Suprapubic skin (tissue), 4 donors: Measurements from ENCODE around the gene RNF222. TPM values are rescaled to one million over a fixed set of nuclear protein-coding genes. Genes with fewer than 3 reads are reported as not detected.
A peak's percentile ranks its signal among the peaks of the same experiment; 100 is the strongest.

Experiments used
- DNase-seq, 2 donors: peaks; one replicate each; pipeline ENCODE4 v3.0.0-alpha.2; 2019; ENCODE audit warnings: low spot score in 2 of 2
- H3K27ac ChIP-seq: fragments of 200-600 bp; sonication (generic); one replicate; pipeline ENCODE4 v1.5.1; 2019
- H3K27me3 ChIP-seq: fragments of 200-600 bp; sonication (generic); one replicate; pipeline ENCODE4 v1.5.1; 2019
- H3K36me3 ChIP-seq: fragments of 200-600 bp; sonication (generic); one replicate; pipeline ENCODE4 v1.5.1; 2019
- H3K4me1 ChIP-seq: fragments of 200-600 bp; sonication (generic); one replicate; pipeline ENCODE4 v1.5.1; 2019
- H3K4me3 ChIP-seq: fragments of 200-600 bp; sonication (generic); one replicate; pipeline ENCODE4 v1.5.1; 2019; ENCODE audit warnings: mild to moderate bottlenecking
- H3K9me3 ChIP-seq: fragments of 200-600 bp; sonication (generic); one replicate; pipeline ENCODE4 v1.5.1; 2019
- CTCF ChIP-seq, 2 donors: fragments of 200-600 bp in 1 of 2; fragments of 450-650 bp in 1 of 2; sonication (generic) in 1 of 2; IDR thresholded peaks; one replicate each; pipeline ENCODE4 v1.5.1; 2016 to 2019; ENCODE audit warnings: antibody characterized with exemption in 2 of 2, mild to moderate bottlenecking in 1 of 2, moderate library complexity in 1 of 2
- EP300 ChIP-seq: sonication (generic); formaldehyde crosslinking; IDR thresholded peaks from one replicate; pipeline ENCODE4 v1.6.1; 2017; ENCODE audit warnings: antibody characterized with exemption
- POLR2A ChIP-seq, 2 donors: fragments of 450-650 bp; IDR thresholded peaks; one replicate each; pipeline ENCODE4 v1.6.1; 2017; ENCODE audit warnings: antibody characterized with exemption in 2 of 2, mild to moderate bottlenecking in 2 of 2, moderate library complexity in 2 of 2
- POLR2AphosphoS5 ChIP-seq, 3 donors: sonication (generic); formaldehyde crosslinking; IDR thresholded peaks; one replicate each; pipeline ENCODE4 v1.6.1; 2017; ENCODE audit warnings: antibody characterized with exemption in 3 of 3
- WGBS: methylation state at CpG from one replicate; pipeline ENCODE4 v1.1.5; 2018; 5-methylcytosine and 5-hydroxymethylcytosine counted together
- total RNA-seq, 4 donors: library from RNA; depleted of rRNA; stranded (reverse); fragments of >200 nt; gene quantifications; one replicate each; pipeline ENCODE4 v1.1.0, GENCODE V29; 2016

Gene RNF222
- total RNA-seq, 4 donors from 2014 or later = 4.1 to 17.5 (median 8.2) TPM

DNA sequence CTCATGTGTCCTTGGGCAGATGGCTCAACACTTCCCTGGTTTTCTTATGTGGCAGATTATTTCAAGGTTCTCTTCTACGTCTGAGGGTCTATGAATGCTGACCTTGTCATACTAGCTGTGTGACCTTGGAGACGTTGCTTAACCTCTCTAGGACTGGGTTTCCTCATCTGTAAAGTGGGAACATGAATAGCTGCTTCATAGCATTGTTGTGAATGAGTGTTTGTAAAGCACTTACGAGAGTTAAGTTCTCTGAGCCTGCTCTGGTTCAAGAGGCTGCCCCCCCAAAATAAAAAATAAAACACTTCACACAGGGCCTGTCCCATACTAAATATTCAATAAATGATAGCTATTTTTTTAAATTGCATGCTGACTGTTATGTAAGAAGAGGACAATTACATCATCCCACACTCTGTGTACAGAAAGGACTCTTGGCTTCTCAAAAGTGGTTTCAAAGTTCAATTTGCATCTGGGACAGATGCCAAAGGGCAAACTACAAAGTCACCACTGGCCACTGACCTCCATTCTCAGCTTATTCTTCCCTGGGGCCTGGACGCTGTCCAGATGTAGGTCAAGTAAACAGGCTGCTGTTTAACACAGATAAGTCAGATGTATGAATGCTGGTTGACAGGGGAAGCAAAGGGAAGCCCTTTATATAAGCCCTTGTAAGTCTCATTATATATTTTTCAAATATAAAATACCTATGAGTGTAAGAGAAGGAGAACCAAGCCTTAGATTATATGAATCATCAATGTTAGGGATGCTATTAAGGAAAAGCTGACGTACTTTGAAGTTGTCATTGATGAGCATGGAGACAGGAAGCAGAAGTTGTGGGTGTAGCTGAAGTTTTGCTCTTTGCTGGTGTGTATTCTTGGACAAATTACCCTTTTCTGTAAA lies 22.7 kb upstream of the RNF222 start:
- H3K4me1 ChIP-seq = peaks cover 5% of the 10 kb centered on the region
- no peak for TF ChIP-seq CTCF (IDR thresholded peaks at IDR 0.05)
- H3K27ac ChIP-seq = peak overlapping the region; percentile 12
- no peaks in the 10 kb centered on the region for H3K9me3 ChIP-seq
- 55% methylated on average over 5 of the region's 5 CpGs for WGBS
- no peak overlapping the region for H3K4me3 ChIP-seq
- H3K36me3 ChIP-seq = no peaks in the 10 kb centered on the region
- H3K27me3 ChIP-seq = no peaks in the 10 kb centered on the region
- no peak for DNase-seq

DNA sequence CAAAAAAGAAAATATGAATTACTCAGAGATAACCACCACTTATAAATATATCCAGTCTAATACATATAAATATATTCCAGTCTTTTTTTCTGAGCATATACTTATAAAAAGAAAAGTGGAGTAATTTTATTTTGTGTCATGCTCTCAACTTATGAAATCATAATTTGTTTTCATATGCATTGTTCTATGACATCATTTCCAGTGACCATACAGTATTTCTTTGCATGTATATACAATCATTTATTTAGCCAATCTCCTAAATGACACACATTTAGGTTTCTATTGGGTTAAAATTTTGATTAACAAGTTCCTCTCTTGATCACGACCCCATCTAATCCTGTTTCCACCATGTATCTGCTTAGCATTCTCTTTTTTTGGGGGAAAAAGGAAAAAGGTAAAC lies 21.7 kb upstream of the RNF222 start:
- H3K4me1 ChIP-seq = peaks cover 5% of the 10 kb centered on the region
- WGBS = 60% methylated on average over 1 of the region's 1 CpG

GRCh38 chr17:8418471-8418870 lies 20.8 kb upstream of the RNF222 start:
- peaks cover 5% of the 10 kb centered on the region for H3K4me1 ChIP-seq
- H3K27ac ChIP-seq = peak overlapping the region; percentile 21
- 65% methylated on average over 1 of the region's 1 CpG for WGBS
- H3K9me3 ChIP-seq = no peaks in the 10 kb centered on the region
- H3K36me3 ChIP-seq = no peaks in the 10 kb centered on the region
- no peak overlapping the region for H3K4me3 ChIP-seq
- no peak for DNase-seq
- TF ChIP-seq CTCF (IDR thresholded peaks at IDR 0.05) (no peak), POLR2A (IDR thresholded peaks at IDR 0.05) (no peak), POLR2AphosphoS5 (IDR thresholded peaks at IDR 0.05) (no peak), EP300 (no peak)
- H3K27me3 ChIP-seq = no peaks in the 10 kb centered on the region

More for the DNA sequence above, 21.7 kb upstream of the RNF222 start:
- no peak overlapping the region for H3K4me3 ChIP-seq
- DNase-seq = no peak
- no peak overlapping the region for H3K27ac ChIP-seq
- no peaks in the 10 kb centered on the region for H3K27me3 ChIP-seq
- H3K9me3 ChIP-seq = no peaks in the 10 kb centered on the region
- TF ChIP-seq CTCF (IDR thresholded peaks at IDR 0.05) (no peak), EP300 (no peak), POLR2A (IDR thresholded peaks at IDR 0.05) (no peak), POLR2AphosphoS5 (IDR thresholded peaks at IDR 0.05) (no peak)
- no peaks in the 10 kb centered on the region for H3K36me3 ChIP-seq

DNA sequence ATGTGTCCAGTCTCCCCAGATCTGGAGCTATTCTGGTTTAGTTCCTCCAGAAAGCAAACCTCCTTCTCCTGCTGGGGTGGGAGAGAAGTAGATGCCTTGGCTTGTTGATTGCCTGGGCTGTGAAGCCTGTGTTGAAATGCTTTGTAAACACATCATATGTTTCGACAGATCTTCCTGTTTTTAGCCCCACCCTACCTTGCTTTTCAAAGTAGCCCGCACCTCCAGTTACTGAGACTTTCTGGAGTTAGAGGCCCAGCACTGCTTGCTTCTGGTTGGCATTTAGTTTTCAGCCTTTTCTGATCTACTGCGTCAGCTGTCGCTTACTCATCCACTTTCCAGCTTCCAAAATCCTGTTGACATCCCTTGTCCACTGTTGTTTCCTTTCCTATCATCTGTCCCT lies 20.2 kb upstream of the RNF222 start:
- no peak for DNase-seq
- WGBS = 80% methylated on average over 4 of the region's 4 CpGs
- Histone ChIP-seq H3K27ac (no peak overlapping the region), H3K9me3 (no peaks in the 10 kb centered on the region), H3K4me1 (peaks cover 5% of the 10 kb centered on the region), H3K36me3 (no peaks in the 10 kb centered on the region), H3K4me3 (no peak overlapping the region), H3K27me3 (no peaks in the 10 kb centered on the region)
- TF ChIP-seq POLR2A (IDR thresholded peaks at IDR 0.05) (no peak), POLR2AphosphoS5 (IDR thresholded peaks at IDR 0.05) (no peak), CTCF (IDR thresholded peaks at IDR 0.05) (no peak), EP300 (no peak)

- TF ChIP-seq POLR2AphosphoS5 (IDR thresholded peaks at IDR 0.05) (no peak), CTCF (IDR thresholded peaks at IDR 0.05) (no peak), EP300 (no peak), POLR2A (IDR thresholded peaks at IDR 0.05) (no peak)
- Histone ChIP-seq H3K4me1 (peaks cover 15% of the 10 kb centered on the region), H3K27me3 (no peaks in the 10 kb centered on the region), H3K36me3 (no peaks in the 10 kb centered on the region), H3K27ac (no peak overlapping the region), H3K9me3 (no peaks in the 10 kb centered on the region), H3K4me3 (no peak overlapping the region)
- no peak for DNase-seq
These were observed 16.3 kb upstream of the RNF222 start for GRCh38 chr17:8413938-8414337.
